Globus pallidus (tissue), 1 donor: ENCODE data around the gene ZNF521.

Experiments used
- DNase-seq: peaks from one replicate; pipeline ENCODE4 v3.0.0-alpha.2; 2015; ENCODE audit warnings: low spot score

Gene ZNF521

GRCh38 chr18:25225151-25225550 lies 126.8 kb downstream of the ZNF521 start:
- no peak for DNase-seq

DNA sequence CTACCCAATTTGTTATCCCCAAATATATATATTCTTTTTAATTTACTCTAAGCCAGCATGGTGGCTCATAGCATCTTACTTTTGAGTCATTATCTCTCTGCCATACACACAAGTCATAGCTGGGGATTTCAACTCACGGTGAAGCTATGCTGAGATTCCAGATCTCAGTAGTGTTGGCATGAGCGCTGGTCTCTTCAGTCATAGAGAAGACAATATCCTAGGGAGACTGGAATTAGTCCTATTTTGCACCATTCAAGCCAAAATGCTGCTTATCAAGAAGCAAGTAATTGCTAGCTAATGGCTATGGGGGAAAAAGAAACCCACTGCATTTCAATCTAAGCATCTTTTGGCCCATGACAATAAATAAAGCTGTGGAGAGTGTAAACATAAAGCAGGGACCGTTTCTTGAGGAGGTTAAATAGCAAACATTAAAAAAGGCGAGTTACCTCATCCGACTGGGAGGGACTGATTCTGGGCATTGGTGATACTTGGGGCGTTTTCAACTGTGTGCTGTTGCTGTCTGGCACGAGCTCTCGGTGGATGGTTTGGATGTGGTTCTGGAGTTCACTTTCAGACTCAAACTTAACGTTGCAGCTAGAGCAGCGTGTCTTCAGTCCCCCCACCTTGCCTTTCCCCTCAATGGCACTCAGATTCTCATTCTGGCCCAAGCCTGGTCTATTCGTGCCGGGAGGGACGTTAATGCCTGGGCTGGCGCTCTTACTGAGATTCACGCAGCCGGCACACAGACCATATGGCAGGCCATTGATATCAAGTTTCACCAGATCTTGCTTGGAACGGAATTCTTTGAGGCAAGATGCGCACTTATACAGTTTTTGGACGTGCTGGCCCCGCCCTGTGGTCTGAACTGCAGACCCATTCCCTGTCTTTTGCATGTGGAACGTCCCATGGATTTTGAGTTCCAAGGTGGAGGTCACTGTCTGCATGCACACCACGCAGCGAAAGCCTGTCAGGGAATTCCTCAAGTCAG lies 127.8 kb downstream of the ZNF521 start:
- no peak for DNase-seq

GRCh38 chr18:25223211-25223610 lies 128.8 kb downstream of the ZNF521 start:
- DNase-seq, result no peak

- no peak for DNase-seq
These were observed 129.3 kb downstream of the ZNF521 start for GRCh38 chr18:25222648-25223047.

DNA sequence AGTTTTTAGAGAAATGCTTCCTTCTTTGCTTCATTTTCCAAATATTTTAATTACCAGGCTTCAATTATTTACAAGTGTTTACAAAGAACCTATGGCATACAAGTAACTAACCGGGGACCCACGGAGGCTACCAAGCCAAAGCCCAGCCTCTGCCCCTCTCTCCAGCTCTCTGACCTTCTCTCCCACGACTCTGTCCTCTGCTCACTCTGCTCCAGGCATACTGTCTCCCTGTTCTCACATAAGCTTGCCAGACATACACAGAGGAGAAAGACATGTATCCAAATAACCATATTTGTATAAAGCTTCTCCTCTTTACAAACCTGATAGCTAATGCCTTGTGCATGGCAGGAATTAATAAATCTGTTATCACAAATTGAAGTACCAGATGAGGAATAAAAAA lies 141.3 kb downstream of the ZNF521 start:
- DNase-seq, result no peak

- DNase-seq, result no peak
These were observed 159.9 kb downstream of the ZNF521 start for GRCh38 chr18:25192065-25192464.

GRCh38 chr18:25190472-25190871 lies 161.5 kb downstream of the ZNF521 start:
- DNase-seq, result no peak

DNA sequence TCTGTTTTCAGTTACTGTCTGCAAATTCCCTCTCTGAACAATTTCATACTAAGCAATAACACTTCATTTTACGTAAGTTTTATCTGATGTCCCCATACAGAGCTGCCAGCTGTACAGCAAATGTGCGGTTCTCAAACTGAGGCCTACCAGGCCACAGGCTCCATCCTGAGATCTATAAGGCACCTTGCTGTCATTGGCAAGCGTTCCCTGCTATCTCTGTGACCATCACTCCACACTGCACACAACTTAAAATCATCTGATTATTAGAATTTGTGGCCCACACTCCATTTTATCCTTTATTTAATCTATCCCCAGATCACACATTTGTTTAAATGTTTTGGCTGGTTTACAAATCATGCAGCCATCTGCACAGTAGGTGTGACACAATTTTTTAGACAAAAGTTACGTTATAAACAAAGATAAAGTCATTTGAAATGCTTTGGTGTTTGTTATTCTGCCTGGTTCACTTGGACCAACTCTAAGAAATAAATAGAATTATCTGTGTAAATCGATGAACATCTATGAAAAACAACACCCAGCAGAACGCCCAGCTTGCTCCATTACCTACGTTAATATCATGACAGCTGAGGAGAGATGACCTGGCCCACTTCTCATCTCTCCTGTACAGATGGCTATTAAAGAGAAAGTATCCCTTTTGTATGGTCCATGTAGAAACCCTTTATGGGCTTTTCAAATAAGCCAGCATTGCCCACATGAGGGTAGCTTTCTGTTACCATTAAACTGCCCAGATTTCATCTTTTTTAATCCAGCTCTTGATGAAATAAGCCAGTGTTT lies 162.4 kb downstream of the ZNF521 start:
- no peak for DNase-seq

- no peak for DNase-seq
These were observed 164.3 kb downstream of the ZNF521 start for GRCh38 chr18:25187521-25188192.

DNA sequence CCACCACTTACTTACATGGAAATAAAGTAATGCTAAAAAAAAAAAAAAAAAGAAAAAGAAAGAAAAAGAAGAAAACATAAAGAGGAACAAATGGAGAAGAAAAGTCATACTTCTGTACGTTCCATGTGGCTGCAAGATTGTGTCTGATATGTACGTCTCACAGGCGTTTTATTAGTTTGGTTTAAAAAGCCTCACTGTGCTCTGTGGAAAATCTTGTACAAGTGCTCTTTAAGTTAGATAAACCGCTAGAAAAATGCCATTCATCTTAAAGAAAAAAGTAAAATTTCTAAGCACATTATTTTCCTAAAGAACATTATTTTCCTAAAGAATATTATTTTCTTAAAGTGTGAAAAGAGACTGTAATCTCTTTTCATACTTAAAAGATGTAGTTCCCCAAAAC lies 165.1 kb downstream of the ZNF521 start:
- no peak for DNase-seq

GRCh38 chr18:25181993-25182392 lies 170.0 kb downstream of the ZNF521 start:
- no peak for DNase-seq

GRCh38 chr18:25181581-25181980 lies 170.4 kb downstream of the ZNF521 start:
- no peak for DNase-seq

- DNase-seq, result no peak
These were observed 170.9 kb downstream of the ZNF521 start for GRCh38 chr18:25180973-25181548.

- DNase-seq, result no peak
These were observed 174.3 kb downstream of the ZNF521 start for GRCh38 chr18:25177631-25178030.

DNA sequence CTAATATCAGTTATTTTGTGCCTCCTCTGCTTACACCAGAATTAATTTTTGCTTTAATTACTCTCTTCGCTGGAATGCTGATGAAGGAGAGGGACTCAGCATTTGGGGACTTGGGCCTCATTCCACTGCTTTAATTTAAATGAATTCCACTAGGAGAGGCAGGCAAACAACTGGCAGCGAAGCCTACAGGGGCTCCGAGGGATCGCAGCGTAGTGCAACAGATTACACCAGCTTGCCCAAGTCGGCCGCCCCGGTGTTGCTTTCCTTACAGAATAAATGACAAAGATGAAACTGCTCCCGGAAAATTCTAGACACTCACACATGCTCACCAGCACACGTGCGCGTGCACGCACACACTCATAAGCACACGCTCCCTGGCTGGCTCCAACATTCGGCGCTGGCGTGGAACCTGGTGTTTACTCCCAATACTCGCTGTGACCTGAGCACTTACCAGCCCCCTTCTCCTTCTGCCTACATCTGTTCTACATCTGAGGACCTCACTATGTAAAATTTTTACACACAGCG lies 175.4 kb downstream of the ZNF521 start:
- DNase-seq, result no peak

GRCh38 chr18:25175558-25176517 lies 176.1 kb downstream of the ZNF521 start:
- no peak for DNase-seq

DNA sequence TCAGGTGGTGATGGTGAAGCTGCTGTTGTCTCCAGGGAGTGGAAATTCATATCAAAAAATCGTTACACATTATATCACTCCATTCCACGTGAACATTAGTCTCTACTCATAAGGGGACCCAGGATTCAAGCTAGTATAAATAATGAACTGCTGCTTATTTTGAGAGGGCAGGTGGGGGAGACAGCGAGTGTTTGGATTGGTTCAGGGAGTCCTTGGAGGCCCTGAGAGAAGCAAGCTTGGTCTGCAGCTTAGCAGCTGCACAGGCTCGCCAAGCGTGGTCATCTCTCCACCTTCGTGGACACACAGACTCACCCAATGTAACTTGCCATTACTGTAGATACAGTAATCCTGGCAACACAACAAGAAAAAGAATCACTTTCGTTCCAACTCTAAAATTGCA lies 177.6 kb downstream of the ZNF521 start:
- no peak for DNase-seq

GRCh38 chr18:25171334-25171733 lies 180.6 kb downstream of the ZNF521 start:
- no peak for DNase-seq

DNA sequence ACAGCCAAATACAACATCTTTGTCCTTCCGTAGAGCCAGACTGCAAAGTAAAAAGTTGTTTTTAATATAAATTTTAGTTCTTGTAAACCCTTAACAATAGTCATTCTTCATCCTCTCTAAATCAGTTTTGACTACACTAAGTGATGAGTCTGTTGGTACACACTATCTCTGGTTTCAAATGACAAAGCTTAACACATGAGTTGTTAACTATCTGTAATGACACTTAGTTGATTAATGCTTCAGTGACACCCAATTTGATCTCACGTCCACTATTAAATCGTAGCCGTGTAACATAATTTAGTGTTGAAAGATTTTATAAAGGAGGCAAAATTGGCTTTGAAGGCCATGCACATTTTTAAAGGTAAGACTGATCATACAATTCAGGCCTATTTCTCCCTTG lies 181.6 kb downstream of the ZNF521 start:
- no peak for DNase-seq

DNA sequence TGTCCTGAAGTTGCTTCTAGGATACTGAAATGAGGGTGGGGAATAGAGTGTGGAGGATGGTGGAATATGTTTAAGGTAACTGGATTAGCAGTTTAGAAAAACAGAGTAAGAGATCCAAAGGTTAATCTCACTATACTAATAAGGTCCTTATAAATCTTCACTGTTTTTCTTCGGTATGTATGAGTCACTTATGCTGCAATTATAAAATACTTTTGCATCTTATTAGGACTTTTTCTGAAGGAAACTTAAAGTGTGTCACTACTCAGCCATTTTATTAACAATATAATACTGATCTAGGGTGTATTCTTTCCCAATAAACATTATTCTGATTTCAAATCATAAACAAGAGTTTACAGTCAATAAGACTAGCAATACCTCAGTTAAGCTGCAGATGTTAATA lies 182.3 kb downstream of the ZNF521 start:
- no peak for DNase-seq
